Adrenal gland (tissue), 5 donors: Measurements from ENCODE around the gene RGS6.

ENCODE experiments used
- POLR2A ChIP-seq, 2 donors: fragments of 450-650 bp; IDR thresholded peaks; one replicate each; pipeline ENCODE4 v1.6.1; 2017; ENCODE audit warnings: antibody characterized with exemption in 2 of 2, mild to moderate bottlenecking in 2 of 2, moderate library complexity in 1 of 2
- TF ChIP-seq, protein P1 (sequence below), 6 experiments: fragments of 450-650 bp in 4 of 6; fragments of 200-600 bp in 2 of 6; sonication (generic) in 1 of 6; IDR thresholded peaks; 1 replicate in 5 of 6; 2 replicates in 1 of 6; pipeline versions ENCODE4 v1.5.1 to v1.8.0; 2016 to 2021; ENCODE audit warnings: antibody characterized with exemption in 6 of 6, mild to moderate bottlenecking in 2 of 6, moderate library complexity in 1 of 6
- donor health status: DM: no; HTN: no; CAD: no.

DNA sequence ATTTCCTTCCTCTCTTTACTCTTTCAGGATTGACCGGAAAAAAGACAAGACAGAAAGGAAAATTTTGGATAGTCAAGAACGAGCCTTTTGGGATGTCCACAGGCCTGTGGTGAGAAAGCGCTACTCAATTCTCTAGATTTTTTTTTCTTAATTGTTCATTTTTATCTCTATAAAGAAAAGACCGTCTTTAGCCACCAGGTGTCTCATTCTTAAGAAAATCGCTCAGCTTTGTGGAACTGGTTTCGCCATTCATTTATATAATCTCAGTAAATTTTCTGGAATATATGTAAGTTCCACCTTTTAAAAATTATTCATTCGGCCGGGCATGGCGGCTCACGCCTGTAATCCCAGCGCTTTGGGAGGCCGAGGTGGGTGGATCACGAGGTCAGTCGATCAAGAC is 540.6 kb downstream of the RGS6 start:
- TF ChIP-seq, protein P1, sequence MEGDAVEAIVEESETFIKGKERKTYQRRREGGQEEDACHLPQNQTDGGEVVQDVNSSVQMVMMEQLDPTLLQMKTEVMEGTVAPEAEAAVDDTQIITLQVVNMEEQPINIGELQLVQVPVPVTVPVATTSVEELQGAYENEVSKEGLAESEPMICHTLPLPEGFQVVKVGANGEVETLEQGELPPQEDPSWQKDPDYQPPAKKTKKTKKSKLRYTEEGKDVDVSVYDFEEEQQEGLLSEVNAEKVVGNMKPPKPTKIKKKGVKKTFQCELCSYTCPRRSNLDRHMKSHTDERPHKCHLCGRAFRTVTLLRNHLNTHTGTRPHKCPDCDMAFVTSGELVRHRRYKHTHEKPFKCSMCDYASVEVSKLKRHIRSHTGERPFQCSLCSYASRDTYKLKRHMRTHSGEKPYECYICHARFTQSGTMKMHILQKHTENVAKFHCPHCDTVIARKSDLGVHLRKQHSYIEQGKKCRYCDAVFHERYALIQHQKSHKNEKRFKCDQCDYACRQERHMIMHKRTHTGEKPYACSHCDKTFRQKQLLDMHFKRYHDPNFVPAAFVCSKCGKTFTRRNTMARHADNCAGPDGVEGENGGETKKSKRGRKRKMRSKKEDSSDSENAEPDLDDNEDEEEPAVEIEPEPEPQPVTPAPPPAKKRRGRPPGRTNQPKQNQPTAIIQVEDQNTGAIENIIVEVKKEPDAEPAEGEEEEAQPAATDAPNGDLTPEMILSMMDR (IDR thresholded peaks at IDR 0.05) = no peak
- no peak for TF ChIP-seq POLR2A (IDR thresholded peaks at IDR 0.05)
